Sigmoid colon (tissue), 7 donors: ENCODE data around the gene POGLUT3. TPM values are rescaled to one million over a fixed set of nuclear protein-coding genes. Genes with fewer than 3 reads are reported as not detected.
A peak's percentile ranks its signal among the peaks of the same experiment; 100 is the strongest.

Experiments used
- DNase-seq: peaks from one replicate; pipeline ENCODE4 v3.0.0-alpha.2; 2019
- H3K27ac ChIP-seq, 4 donors: fragments of 200-600 bp; sonication (generic); one replicate each; pipeline ENCODE4 v1.5.1; 2016 to 2019; ENCODE audit warnings: mild to moderate bottlenecking in 1 of 4
- H3K27me3 ChIP-seq, 3 donors: fragments of 200-600 bp; sonication (generic); one replicate each; pipeline ENCODE4 v1.5.1; 2019; ENCODE audit warnings: mild to moderate bottlenecking in 1 of 3
- H3K36me3 ChIP-seq, 4 donors: fragments of 200-600 bp; sonication (generic); one replicate each; pipeline ENCODE4 v1.5.1; 2016 to 2019
- H3K4me1 ChIP-seq, 4 donors: fragments of 200-600 bp; sonication (generic); one replicate each; pipeline ENCODE4 v1.5.1; 2017 to 2019
- H3K4me3 ChIP-seq, 4 donors: fragments of 200-600 bp; sonication (generic); one replicate each; pipeline ENCODE4 v1.5.1; 2017 to 2019; ENCODE audit warnings: mild to moderate bottlenecking in 2 of 4, moderate library complexity in 1 of 4
- H3K9me3 ChIP-seq, 4 donors: fragments of 200-600 bp in 3 of 4; sonication (generic) in 3 of 4; one replicate each; pipeline versions ENCODE4 v1.5.1 to v1.6.1; 2013 to 2019
- EP300 ChIP-seq, 4 donors: sonication (generic); formaldehyde crosslinking; IDR thresholded peaks; one replicate each; pipeline ENCODE4 v1.6.1; 2017; ENCODE audit warnings: antibody characterized with exemption in 4 of 4
- POLR2A ChIP-seq, 2 donors: fragments of 450-650 bp; IDR thresholded peaks; one replicate each; pipeline ENCODE4 v1.6.1; 2016; ENCODE audit warnings: antibody characterized with exemption in 2 of 2, mild to moderate bottlenecking in 2 of 2, moderate library complexity in 2 of 2
- POLR2AphosphoS5 ChIP-seq, 4 donors: sonication (generic); formaldehyde crosslinking; IDR thresholded peaks; one replicate each; pipeline ENCODE4 v1.6.1; 2017; ENCODE audit warnings: antibody characterized with exemption in 4 of 4
- WGBS, 2 donors: extraction: QIAGEN DNeasy Blood & Tissue Kit; methylation state at CpG; one replicate each; pipeline ENCODE4 v1.1.7; 2013; 5-methylcytosine and 5-hydroxymethylcytosine counted together
- intact Hi-C: fragments of 100-400 bp; cut with DNase I; formaldehyde crosslinking; loops from one replicate; pipeline ENCODE4 v1.15.1; 2023
- polyA plus RNA-seq, 3 donors: library from polyadenylated mRNA; stranded (reverse); fragments of 200-250 nt; gene quantifications; one replicate each; pipeline ENCODE4 v1.2.3, GENCODE V29; 2013
- total RNA-seq, 4 donors: library from RNA; depleted of rRNA; stranded (reverse); fragments of >200 nt; gene quantifications; one replicate each; pipeline ENCODE4 v1.1.0, GENCODE V29; 2016
- TF ChIP-seq, protein P1 (sequence below), 4 experiments: fragments of 450-650 bp in 3 of 4; fragments of 200-600 bp in 1 of 4; IDR thresholded peaks; one replicate each; pipeline ENCODE4 v1.5.1; 2016 to 2019; ENCODE audit warnings: antibody characterized with exemption in 4 of 4, mild to moderate bottlenecking in 3 of 4, moderate library complexity in 2 of 4
- donor health status: healthy with polysubstance abuse.
- donor health status: Bipolar disorder and iron deficiency.
- donor health status: healthy.

POGLUT3 gene
- total and polyA plus RNA-seq, 7 donors, result 4.4 to 28.5 (median 17.7) TPM

DNA sequence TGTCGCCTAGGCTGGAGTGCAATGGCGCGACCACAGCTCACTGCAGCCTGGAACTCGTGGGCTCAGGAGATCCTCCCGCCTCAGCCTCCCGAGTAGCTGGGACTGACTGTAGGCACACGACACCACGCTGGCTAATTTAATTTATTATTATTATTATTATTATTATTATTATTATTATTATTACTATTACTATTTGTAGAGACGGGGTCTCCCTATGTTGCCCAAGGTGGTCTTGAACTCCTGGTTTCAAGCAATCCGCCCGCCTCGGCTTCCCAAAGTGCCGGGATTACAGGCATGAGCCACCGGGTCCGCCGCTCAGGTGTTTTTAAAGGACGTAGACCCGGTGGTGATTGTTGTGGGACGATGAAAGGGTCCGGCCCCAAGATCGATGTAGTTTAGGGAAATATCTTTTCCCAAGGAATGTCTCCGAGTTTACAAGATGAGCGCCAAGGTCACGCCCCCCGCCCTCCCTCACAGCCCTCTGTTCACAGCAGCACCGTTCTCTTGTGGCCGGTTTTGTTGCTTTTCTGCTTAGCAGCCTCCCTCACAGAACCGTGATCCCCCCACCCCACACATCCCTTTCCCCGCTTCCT is 728 bp upstream of the POGLUT3 start:
- intact Hi-C loops, result loop anchor here (5.0 kb wide), 2 partner anchors 163 to 277 kb away; partner anchors contain the start of genes ATM and NPAT
- WGBS, 2 donors, result 65 to 76% methylated on average over 29 of the region's 29 CpGs
- TF ChIP-seq EP300 (IDR thresholded peaks at IDR 0.05) (no peak), POLR2A (IDR thresholded peaks at IDR 0.05) (no peak), POLR2AphosphoS5 (IDR thresholded peaks at IDR 0.05) (no peak)
- TF ChIP-seq, protein P1, sequence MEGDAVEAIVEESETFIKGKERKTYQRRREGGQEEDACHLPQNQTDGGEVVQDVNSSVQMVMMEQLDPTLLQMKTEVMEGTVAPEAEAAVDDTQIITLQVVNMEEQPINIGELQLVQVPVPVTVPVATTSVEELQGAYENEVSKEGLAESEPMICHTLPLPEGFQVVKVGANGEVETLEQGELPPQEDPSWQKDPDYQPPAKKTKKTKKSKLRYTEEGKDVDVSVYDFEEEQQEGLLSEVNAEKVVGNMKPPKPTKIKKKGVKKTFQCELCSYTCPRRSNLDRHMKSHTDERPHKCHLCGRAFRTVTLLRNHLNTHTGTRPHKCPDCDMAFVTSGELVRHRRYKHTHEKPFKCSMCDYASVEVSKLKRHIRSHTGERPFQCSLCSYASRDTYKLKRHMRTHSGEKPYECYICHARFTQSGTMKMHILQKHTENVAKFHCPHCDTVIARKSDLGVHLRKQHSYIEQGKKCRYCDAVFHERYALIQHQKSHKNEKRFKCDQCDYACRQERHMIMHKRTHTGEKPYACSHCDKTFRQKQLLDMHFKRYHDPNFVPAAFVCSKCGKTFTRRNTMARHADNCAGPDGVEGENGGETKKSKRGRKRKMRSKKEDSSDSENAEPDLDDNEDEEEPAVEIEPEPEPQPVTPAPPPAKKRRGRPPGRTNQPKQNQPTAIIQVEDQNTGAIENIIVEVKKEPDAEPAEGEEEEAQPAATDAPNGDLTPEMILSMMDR (IDR thresholded peaks at IDR 0.05), result no peak
- no peaks in the 10 kb centered on the region for H3K9me3 ChIP-seq
- no peaks in the 10 kb centered on the region for H3K27me3 ChIP-seq
- H3K27ac ChIP-seq, result peak overlapping the region; percentile 92 to 98 (median 96)
- H3K36me3 ChIP-seq, result no peaks in the 10 kb centered on the region
- DNase-seq, result peak; percentile 63
- peak overlapping the region; percentile 57 to 84 (median 74) for H3K4me3 ChIP-seq
- H3K4me1 ChIP-seq, result peaks cover 0 to 16% (median 7%) of the 10 kb centered on the region in 4 donors

DNA sequence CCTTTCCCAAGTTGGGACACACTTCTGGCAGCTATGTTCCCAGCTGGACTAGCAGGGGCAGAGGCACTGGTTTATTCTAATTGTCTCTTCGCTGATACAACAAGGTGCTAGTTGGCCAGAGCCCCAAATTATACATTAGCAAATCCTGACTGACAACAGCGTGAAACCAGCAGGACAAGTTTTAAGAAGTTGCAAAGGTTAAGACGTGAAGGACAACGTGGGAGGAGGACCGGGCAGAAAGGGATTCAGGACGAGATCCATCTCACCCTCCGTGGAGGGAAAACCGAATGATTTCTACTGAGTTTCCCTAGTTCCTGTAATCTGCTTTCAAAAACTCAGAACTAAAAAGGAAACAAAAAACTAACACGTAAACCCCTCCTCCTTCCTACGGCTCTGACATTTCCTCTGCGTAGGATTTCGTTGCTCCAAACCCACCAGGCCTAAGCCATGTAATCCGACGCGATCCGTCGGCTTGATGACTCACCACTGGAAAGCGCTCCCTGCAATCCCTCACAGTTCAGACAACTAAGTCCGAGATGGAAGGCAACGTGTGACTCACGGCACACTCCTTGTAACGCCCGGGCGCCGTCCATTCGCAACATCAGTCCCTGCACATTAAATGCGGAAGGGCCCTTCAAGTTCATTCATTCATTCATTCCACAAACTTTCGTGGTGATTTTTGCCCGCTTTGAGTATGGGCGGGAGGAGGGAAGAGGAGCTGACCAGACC is 703 bp downstream of the POGLUT3 start:
- TF ChIP-seq POLR2AphosphoS5 (IDR thresholded peaks at IDR 0.05) (peak; percentile 89 to 99 (median 94)), POLR2A (IDR thresholded peaks at IDR 0.05) (peak; percentile 63 to 71), EP300 (IDR thresholded peaks at IDR 0.05) (peak in 1 of 4 donors; percentile 28)
- TF ChIP-seq, protein P1 (IDR thresholded peaks at IDR 0.05), result no peak
- WGBS, 2 donors, result 1 to 2% methylated on average over 30 of the region's 30 CpGs
- H3K9me3 ChIP-seq, result no peaks in the 10 kb centered on the region
- H3K4me1 ChIP-seq, result peaks cover 0 to 16% (median 7%) of the 10 kb centered on the region in 4 donors
- H3K36me3 ChIP-seq, result no peaks in the 10 kb centered on the region
- peak overlapping the region; percentile 92 to 98 (median 96) for H3K27ac ChIP-seq
- peak; percentile 96 for DNase-seq
- peak overlapping the region; percentile 57 to 84 (median 74) for H3K4me3 ChIP-seq
- intact Hi-C loops, result loop anchor here (1.0 to 5.0 kb wide), 3 partner anchors 30 to 275 kb away; partner anchors contain the start of genes ATM, C11orf65 and NPAT
- no peaks in the 10 kb centered on the region for H3K27me3 ChIP-seq

DNA sequence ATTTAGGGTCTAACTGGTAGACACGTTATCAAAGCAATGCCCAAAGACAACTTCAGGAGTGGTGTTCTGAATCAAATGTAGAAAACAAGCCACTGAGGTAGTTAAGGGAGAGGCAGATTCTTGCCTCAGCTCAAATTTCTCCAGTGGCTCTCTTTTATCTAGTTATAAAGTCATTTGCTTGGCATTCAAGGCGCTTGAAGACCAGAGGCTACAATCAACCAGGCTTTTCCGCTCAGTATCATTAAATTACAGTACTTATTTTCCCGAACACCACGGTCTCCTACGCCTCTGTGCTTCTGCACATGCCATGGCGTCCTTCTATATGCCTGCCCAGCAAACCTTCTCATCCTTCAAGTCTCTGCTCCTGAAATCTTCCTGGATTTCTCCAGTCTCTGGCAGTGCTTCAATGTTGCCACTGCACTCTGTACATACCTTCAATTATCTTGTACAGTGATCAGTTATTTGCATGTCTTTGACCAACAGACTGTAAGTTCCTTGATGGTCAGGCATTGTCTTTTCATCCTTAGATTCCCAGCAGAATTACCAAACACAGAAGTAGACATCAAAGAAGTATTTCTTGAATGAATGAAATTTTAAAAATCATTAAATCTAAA is 1.4 kb downstream of the POGLUT3 start:
- Histone ChIP-seq H3K27ac (peak overlapping the region; percentile 92 to 98 (median 96)), H3K4me3 (peak overlapping the region in 3 of 4 donors; percentile 72 to 84 (median 76)), H3K27me3 (no peaks in the 10 kb centered on the region), H3K36me3 (no peaks in the 10 kb centered on the region), H3K4me1 (peaks cover 0 to 16% (median 7%) of the 10 kb centered on the region in 4 donors), H3K9me3 (no peaks in the 10 kb centered on the region)
- no peak for TF ChIP-seq POLR2A (IDR thresholded peaks at IDR 0.05)
- TF ChIP-seq, protein P1 (IDR thresholded peaks at IDR 0.05), result no peak
- TF ChIP-seq EP300 (IDR thresholded peaks at IDR 0.05), result no peak
- TF ChIP-seq POLR2AphosphoS5 (IDR thresholded peaks at IDR 0.05), result no peak
- intact Hi-C loops, result loop anchor here (1.0 to 5.0 kb wide), 3 partner anchors 29 to 274 kb away; partner anchors contain the start of genes ATM, C11orf65 and NPAT
- no peak for DNase-seq
- WGBS, 2 donors, result 86 to 91% methylated on average over 7 of the region's 7 CpGs

DNA sequence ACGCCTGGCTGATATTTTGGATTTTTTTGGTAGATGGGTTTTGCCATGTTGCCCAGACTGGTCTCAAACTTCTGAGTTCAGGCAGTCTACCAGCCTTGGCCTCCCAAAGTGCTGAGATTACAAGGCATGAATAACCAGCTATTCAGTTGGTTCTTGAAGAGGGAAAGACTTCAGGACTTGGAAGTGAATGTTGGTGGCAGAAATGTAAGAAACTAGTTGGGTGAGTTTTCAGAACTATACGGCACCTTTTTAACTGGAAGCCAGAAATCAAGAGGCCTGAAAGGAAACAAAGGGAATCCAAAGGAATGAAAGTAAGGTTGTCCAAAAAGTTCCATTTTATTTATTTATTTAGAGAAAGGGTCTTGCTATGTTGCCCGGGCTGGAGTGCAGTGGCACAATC is 2.9 kb downstream of the POGLUT3 start:
- TF ChIP-seq, protein P1 (IDR thresholded peaks at IDR 0.05), result no peak
- no peak for TF ChIP-seq POLR2A (IDR thresholded peaks at IDR 0.05)
- TF ChIP-seq EP300 (IDR thresholded peaks at IDR 0.05), result no peak
- no peak for TF ChIP-seq POLR2AphosphoS5 (IDR thresholded peaks at IDR 0.05)
- H3K27me3 ChIP-seq, result no peaks in the 10 kb centered on the region
- DNase-seq, result no peak
- no peak overlapping the region for H3K27ac ChIP-seq
- WGBS, 2 donors, result 90 to 98% methylated on average over 3 of the region's 3 CpGs
- peaks cover 0 to 16% (median 7%) of the 10 kb centered on the region in 4 donors for H3K4me1 ChIP-seq
- H3K4me3 ChIP-seq, result no peak overlapping the region
- intact Hi-C loops, result loop anchor here (5.0 kb wide), 2 partner anchors 167 to 273 kb away; partner anchors contain the start of genes ATM and NPAT
- H3K9me3 ChIP-seq, result no peaks in the 10 kb centered on the region
- H3K36me3 ChIP-seq, result peaks cover 0 to 6% (median 4%) of the 10 kb centered on the region in 4 donors
